Measurements from ENCODE around the gene APOBEC4. TPM values are rescaled to one million over a fixed set of nuclear protein-coding genes. Genes with fewer than 3 reads are reported as not detected.

The APOBEC4 gene
- total RNA-seq, 1 donor: not detected

GRCh38 chr1:183604815-183605214 is 48.3 kb downstream of the APOBEC4 start:
- no peak overlapping the region for H3K4me3 ChIP-seq (ENCODE audit: low read depth, low read length)
- DNase-seq (ENCODE audit: low read depth): no peak
- no peak for TF ChIP-seq CTCF (IDR thresholded peaks at IDR 0.05; ENCODE audit: insufficient read depth, low read length)

- no peak overlapping the region for H3K4me3 ChIP-seq (ENCODE audit: low read depth, low read length)
- no peak for TF ChIP-seq CTCF (IDR thresholded peaks at IDR 0.05; ENCODE audit: insufficient read depth, low read length)
- DNase-seq (ENCODE audit: low read depth): peak; percentile 51
Observed at GRCh38 chr1:183604038-183604808, 48.9 kb downstream of the APOBEC4 start.

- no peak for TF ChIP-seq CTCF (IDR thresholded peaks at IDR 0.05; ENCODE audit: insufficient read depth, low read length)
- no peak for DNase-seq (ENCODE audit: low read depth)
- H3K4me3 ChIP-seq (ENCODE audit: low read depth, low read length): no peak overlapping the region
Observed at GRCh38 chr1:183602510-183602909, 50.6 kb downstream of the APOBEC4 start.

DNA sequence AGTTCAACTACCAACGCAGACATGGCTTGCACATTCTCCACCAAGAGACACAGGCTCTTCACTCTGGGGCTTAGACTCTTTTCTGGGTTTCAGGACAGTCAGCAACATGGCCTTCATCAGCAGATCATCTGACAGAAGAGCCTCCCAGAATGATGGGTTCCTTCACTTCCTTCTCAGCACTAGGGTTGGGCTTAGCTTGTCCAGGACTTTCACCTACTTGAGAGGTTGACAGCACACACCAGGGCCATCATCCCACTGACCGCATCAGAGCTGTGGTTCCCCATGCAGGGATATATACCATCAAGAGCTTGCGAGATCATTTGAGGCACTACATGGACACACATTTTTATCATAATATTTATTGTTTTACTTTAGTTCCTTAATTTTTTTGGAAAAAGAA is 52.5 kb downstream of the APOBEC4 start:
- DNase-seq (ENCODE audit: low read depth): no peak
- no peak for TF ChIP-seq CTCF (IDR thresholded peaks at IDR 0.05; ENCODE audit: insufficient read depth, low read length)
- no peak overlapping the region for H3K4me3 ChIP-seq (ENCODE audit: low read depth, low read length)

GRCh38 chr1:183600136-183600535 is 53.0 kb downstream of the APOBEC4 start:
- DNase-seq (ENCODE audit: low read depth): peak; percentile 99
- H3K4me3 ChIP-seq (ENCODE audit: low read depth, low read length): no peak overlapping the region
- TF ChIP-seq CTCF (IDR thresholded peaks at IDR 0.05; ENCODE audit: insufficient read depth, low read length): no peak

DNA sequence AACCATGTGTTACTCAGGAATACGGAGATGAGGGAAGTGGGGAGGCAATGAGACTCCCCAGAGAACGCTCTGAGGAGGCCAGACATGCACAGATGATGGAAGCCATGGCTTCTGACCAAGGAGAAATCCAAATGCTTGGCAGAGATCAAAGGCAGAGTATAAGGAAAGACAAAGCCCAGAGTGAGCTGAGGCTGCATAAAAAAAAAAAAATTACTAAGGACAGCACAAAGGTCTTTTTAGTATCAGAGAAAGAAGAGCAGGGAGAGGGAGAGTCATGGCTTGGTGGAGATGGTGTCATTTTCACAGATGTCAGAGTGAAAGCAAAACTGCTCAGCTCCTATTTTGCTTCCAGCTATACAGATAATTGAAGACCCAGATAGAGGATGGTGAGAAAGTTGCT is 54.7 kb downstream of the APOBEC4 start:
- DNase-seq (ENCODE audit: low read depth): peak; percentile 61
- no peak for TF ChIP-seq CTCF (IDR thresholded peaks at IDR 0.05; ENCODE audit: insufficient read depth, low read length)
- H3K4me3 ChIP-seq (ENCODE audit: low read depth, low read length): no peak overlapping the region
